Ascending aorta (tissue), 2 donors: ENCODE results near the gene XRCC3. TPM values are rescaled to one million over a fixed set of nuclear protein-coding genes. Genes with fewer than 3 reads are reported as not detected.

Experiments
- DNase-seq, 2 donors: peaks; one replicate each; pipeline ENCODE4 v3.0.0-alpha.2; 2019; ENCODE audit warnings: low spot score in 2 of 2
- H3K27ac ChIP-seq, 2 donors: fragments of 200-600 bp; sonication (generic); one replicate each; pipeline ENCODE4 v1.5.1; 2016 to 2017; ENCODE audit warnings: mild to moderate bottlenecking in 1 of 2
- H3K27me3 ChIP-seq: fragments of 200-600 bp; sonication (generic); one replicate; pipeline ENCODE4 v1.5.1; 2017
- H3K36me3 ChIP-seq, 2 donors: fragments of 200-600 bp; sonication (generic); one replicate each; pipeline ENCODE4 v1.5.1; 2016
- H3K4me1 ChIP-seq, 2 donors: fragments of 200-600 bp; sonication (generic); one replicate each; pipeline ENCODE4 v1.5.1; 2016 to 2017; ENCODE audit warnings: mild to moderate bottlenecking in 1 of 2
- H3K4me3 ChIP-seq, 2 donors: fragments of 200-600 bp; sonication (generic); one replicate each; pipeline ENCODE4 v1.5.1; 2016 to 2017; ENCODE audit warnings: mild to moderate bottlenecking in 1 of 2
- H3K9me3 ChIP-seq, 2 donors: fragments of 200-600 bp; sonication (generic); one replicate each; pipeline ENCODE4 v1.5.1; 2016
- CTCF ChIP-seq, 3 experiments: fragments of 200-600 bp in 2 of 3; fragments of 450-650 bp in 1 of 3; sonication (generic) in 2 of 3; IDR thresholded peaks; one replicate each; pipeline ENCODE4 v1.5.1; 2016 to 2019; ENCODE audit warnings: antibody characterized with exemption in 3 of 3, mild to moderate bottlenecking in 1 of 3, moderate library complexity in 1 of 3
- intact Hi-C: fragments of 100-400 bp; cut with DNase I; formaldehyde crosslinking; loops from one replicate; pipeline ENCODE4 v1.15.1; 2023
- total RNA-seq: library from RNA; depleted of rRNA; stranded (reverse); fragments of >200 nt; gene quantifications from one replicate; pipeline ENCODE4 v1.1.0, GENCODE V29; 2016

Gene XRCC3
- total RNA-seq, 1 donor from 2014 or later: 9.0 TPM

GRCh38 chr14:103737432-103738045, 22.3 kb upstream of the XRCC3 start:
- DNase-seq: peak in 1 of 2 donors; percentile 64
- Histone ChIP-seq H3K27ac (peak overlapping the region; percentile 83 to 92), H3K27me3 (no peaks in the 10 kb centered on the region), H3K36me3 (peaks cover 26 to 33% of the 10 kb centered on the region in 2 donors), H3K9me3 (no peaks in the 10 kb centered on the region), H3K4me1 (peaks cover 17 to 31% of the 10 kb centered on the region in 2 donors), H3K4me3 (no peak overlapping the region)
- intact Hi-C loops: loop anchor here (5.0 kb wide), 1 partner anchor 165 kb away; no protein-coding TSS in a partner anchor
- no peak for TF ChIP-seq CTCF (IDR thresholded peaks at IDR 0.05)

- Histone ChIP-seq H3K27ac (peak overlapping the region; percentile 83 to 92), H3K36me3 (peaks cover 30 to 40% of the 10 kb centered on the region in 2 donors), H3K27me3 (no peaks in the 10 kb centered on the region), H3K4me1 (peaks cover 17 to 31% of the 10 kb centered on the region in 2 donors), H3K4me3 (no peak overlapping the region), H3K9me3 (no peaks in the 10 kb centered on the region)
- intact Hi-C loops: loop anchor here (5.0 kb wide), 1 partner anchor 164 kb away; no protein-coding TSS in a partner anchor
- DNase-seq: peak in 1 of 2 donors; percentile 81
- TF ChIP-seq CTCF (IDR thresholded peaks at IDR 0.05): no peak
Observed at GRCh38 chr14:103736546-103737431, 21.5 kb upstream of the XRCC3 start.

- H3K27ac ChIP-seq: peak overlapping the region; percentile 83 to 92
- DNase-seq: peak in 1 of 2 donors; percentile 59
Observed at GRCh38 chr14:103735815-103736545, 20.7 kb upstream of the XRCC3 start.

GRCh38 chr14:103735439-103735814, 20.2 kb upstream of the XRCC3 start:
- DNase-seq: peak in 1 of 2 donors; percentile 59
- Histone ChIP-seq H3K27me3 (no peaks in the 10 kb centered on the region), H3K4me1 (peaks cover 20 to 34% of the 10 kb centered on the region in 2 donors), H3K4me3 (no peak overlapping the region), H3K9me3 (no peaks in the 10 kb centered on the region), H3K36me3 (peaks cover 37 to 45% of the 10 kb centered on the region in 2 donors), H3K27ac (peak overlapping the region; percentile 83 to 92)
- intact Hi-C loops: loop anchor here (5.0 kb wide), 1 partner anchor 163 kb away; no protein-coding TSS in a partner anchor
- TF ChIP-seq CTCF (IDR thresholded peaks at IDR 0.05): peak in 1 of 3 experiments; percentile 51

More at GRCh38 chr14:103735815-103736545, 20.7 kb upstream of the XRCC3 start:
- Histone ChIP-seq H3K27me3 (no peaks in the 10 kb centered on the region), H3K4me3 (no peak overlapping the region), H3K36me3 (peaks cover 32 to 41% of the 10 kb centered on the region in 2 donors), H3K9me3 (no peaks in the 10 kb centered on the region), H3K4me1 (peaks cover 17 to 31% of the 10 kb centered on the region in 2 donors)
- no peak for TF ChIP-seq CTCF (IDR thresholded peaks at IDR 0.05)
- intact Hi-C loops: loop anchor here (5.0 kb wide), 1 partner anchor 164 kb away; no protein-coding TSS in a partner anchor

GRCh38 chr14:103735022-103735421, 19.8 kb upstream of the XRCC3 start:
- H3K27me3 ChIP-seq: no peaks in the 10 kb centered on the region
- no peaks in the 10 kb centered on the region for H3K9me3 ChIP-seq
- H3K27ac ChIP-seq: peak overlapping the region; percentile 52 to 83
- DNase-seq: peak in 1 of 2 donors; percentile 60
- H3K4me1 ChIP-seq: peaks cover 20 to 36% of the 10 kb centered on the region in 2 donors
- intact Hi-C loops: loop anchor here (5.0 kb wide), 1 partner anchor 163 kb away; no protein-coding TSS in a partner anchor
- peaks cover 38 to 45% of the 10 kb centered on the region in 2 donors for H3K36me3 ChIP-seq
- H3K4me3 ChIP-seq: no peak overlapping the region
- no peak for TF ChIP-seq CTCF (IDR thresholded peaks at IDR 0.05)
